ENCODE data around the gene OR51M1.
"Not testable (repeated sequence)": the region's sequence is repeated elsewhere in the genome, so short reads cannot be mapped to it uniquely, and the experiment has no call there.

OR51M1 gene

GRCh38 chr11:5345831-5346230 lies 37.8 kb upstream of the OR51M1 start:
- no peak for DNase-seq
- H3K4me3 ChIP-seq (ENCODE audit: low read depth, low read length) = no peak overlapping the region
- no peak for TF ChIP-seq CTCF (IDR thresholded peaks at IDR 0.05; ENCODE audit: low read depth, low read length)
- H3K27me3 ChIP-seq = no peaks in the 10 kb centered on the region
- H3K4me1 ChIP-seq = no peaks in the 10 kb centered on the region
- no peaks in the 10 kb centered on the region for H3K36me3 ChIP-seq
- H3K9me3 ChIP-seq = no peaks in the 10 kb centered on the region

- no peak for TF ChIP-seq CTCF (IDR thresholded peaks at IDR 0.05; ENCODE audit: low read depth, low read length)
- no peak overlapping the region for H3K4me3 ChIP-seq (ENCODE audit: low read depth, low read length)
- no peaks in the 10 kb centered on the region for H3K9me3 ChIP-seq
- H3K27me3 ChIP-seq = no peaks in the 10 kb centered on the region
- no peaks in the 10 kb centered on the region for H3K36me3 ChIP-seq
- H3K4me1 ChIP-seq = no peaks in the 10 kb centered on the region
- DNase-seq = no peak
Observed at GRCh38 chr11:5348551-5349194, 34.9 kb upstream of the OR51M1 start.

GRCh38 chr11:5349550-5349949 lies 34.1 kb upstream of the OR51M1 start:
- Histone ChIP-seq H3K27me3 (no peaks in the 10 kb centered on the region), H3K9me3 (no peaks in the 10 kb centered on the region), H3K4me3 (ENCODE audit: low read depth, low read length) (no peak overlapping the region), H3K36me3 (no peaks in the 10 kb centered on the region), H3K4me1 (no peaks in the 10 kb centered on the region)
- DNase-seq = no peak
- no peak for TF ChIP-seq CTCF (IDR thresholded peaks at IDR 0.05; ENCODE audit: low read depth, low read length)

GRCh38 chr11:5351208-5351607 lies 32.4 kb upstream of the OR51M1 start, which contains the start of gene OR51B6:
OR51B6 (plus strand) TSS chr11:5351508; CDS start chr11:5351508, 0 bp downstream.
- DNase-seq = no peak
- no peak for TF ChIP-seq CTCF (IDR thresholded peaks at IDR 0.05; ENCODE audit: low read depth, low read length)
- no peaks in the 10 kb centered on the region for H3K9me3 ChIP-seq
- no peaks in the 10 kb centered on the region for H3K36me3 ChIP-seq
- H3K27me3 ChIP-seq = no peaks in the 10 kb centered on the region
- no peaks in the 10 kb centered on the region for H3K4me1 ChIP-seq
- H3K4me3 ChIP-seq (ENCODE audit: low read depth, low read length) = no peak within 1 kb of the TSS

GRCh38 chr11:5356031-5356430 lies 27.6 kb upstream of the OR51M1 start:
- not testable (repeated sequence) for H3K4me3 ChIP-seq (ENCODE audit: low read depth, low read length); H3K36me3 ChIP-seq; H3K4me1 ChIP-seq; DNase-seq; H3K27me3 ChIP-seq; H3K9me3 ChIP-seq

GRCh38 chr11:5362017-5362625 lies 21.5 kb upstream of the OR51M1 start:
- DNase-seq = no peak
- no peak for TF ChIP-seq CTCF (IDR thresholded peaks at IDR 0.05; ENCODE audit: low read depth, low read length)
- no peaks in the 10 kb centered on the region for H3K36me3 ChIP-seq
- H3K4me1 ChIP-seq = no peaks in the 10 kb centered on the region
- no peak overlapping the region for H3K4me3 ChIP-seq (ENCODE audit: low read depth, low read length)
- H3K27me3 ChIP-seq = no peaks in the 10 kb centered on the region
- no peaks in the 10 kb centered on the region for H3K9me3 ChIP-seq

Measured in BE2C (cell line).